Kidney epithelial cell (primary cell): ENCODE data around the gene GNAI3. TPM values are rescaled to one million over a fixed set of nuclear protein-coding genes. Genes with fewer than 3 reads are reported as not detected.

ENCODE experiments used
- DNase-seq: peaks from one replicate; pipeline ENCODE4 v3.0.0-alpha.2; 2010; ENCODE audit warnings: low read depth
- H3K27me3 ChIP-seq: 2 replicates; pipeline ENCODE4 v1.6.0; 2011; ENCODE audit warnings: low read length; ENCODE audit not compliant: control insufficient read depth, insufficient read depth
- H3K36me3 ChIP-seq: 2 replicates; pipeline ENCODE4 v1.5.1; 2011; ENCODE audit warnings: low read length; ENCODE audit not compliant: control insufficient read depth, insufficient read depth
- H3K4me3 ChIP-seq: 2 replicates; pipeline ENCODE4 v1.5.1; 2011; ENCODE audit warnings: low read depth, mild to moderate bottlenecking, control low read depth, low read length
- total RNA-seq: library from RNA; depleted of rRNA; stranded (reverse); fragments of >200 nt; gene quantifications from 2 replicates; pipeline ENCODE4 v1.2.3, GENCODE V29; 2015
- TF ChIP-seq, protein P1 (sequence below): IDR thresholded peaks from 2 replicates; pipeline ENCODE4 v1.5.1; 2011; ENCODE audit warnings: mild to moderate bottlenecking, moderate library complexity, low read length, control low read depth, inconsistent platforms; ENCODE audit not compliant: insufficient read depth, poor library complexity, severe bottlenecking

The GNAI3 gene
- total RNA-seq, 1 donor from 2014 or later, result 11.9 TPM

DNA sequence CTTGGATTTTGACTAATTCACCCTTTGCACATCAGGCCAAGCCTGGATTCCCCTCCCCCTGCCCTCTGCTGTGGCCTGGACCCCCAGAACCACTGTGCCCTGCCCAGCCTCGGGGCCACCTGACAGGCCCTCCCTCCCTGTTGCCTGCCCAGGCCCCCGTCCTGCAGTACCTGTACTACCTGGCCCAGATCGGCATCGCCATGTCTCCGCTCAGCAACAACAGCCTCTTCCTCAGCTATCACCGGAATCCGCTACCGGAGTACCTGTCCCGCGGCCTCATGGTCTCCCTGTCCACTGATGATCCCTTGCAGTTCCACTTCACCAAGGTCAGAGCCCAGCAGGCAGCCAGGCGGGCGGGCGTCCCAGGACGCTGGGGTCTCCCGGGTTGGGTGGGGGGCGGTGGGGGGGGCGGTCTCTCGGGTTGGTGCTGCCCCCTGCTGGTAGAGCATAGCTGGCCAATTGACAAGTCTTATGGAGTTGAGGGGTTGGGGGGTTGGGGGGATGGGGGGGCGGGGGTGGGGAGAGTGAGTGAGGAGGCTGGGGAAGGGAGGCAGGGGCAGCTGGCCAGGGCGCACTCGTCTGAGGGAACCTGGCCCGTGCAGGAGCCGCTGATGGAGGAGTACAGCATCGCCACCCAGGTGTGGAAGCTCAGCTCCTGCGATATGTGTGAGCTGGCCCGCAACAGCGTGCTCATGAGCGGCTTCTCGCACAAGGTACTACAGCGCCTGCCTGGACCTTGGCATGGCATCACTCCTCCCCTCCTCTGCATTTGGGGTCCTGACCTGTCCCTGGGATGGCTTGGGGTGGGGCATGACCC lies 81.9 kb downstream of the GNAI3 start:
- Histone ChIP-seq H3K4me3 (no peak overlapping the region), H3K36me3 (peaks cover 15% of the 10 kb centered on the region), H3K27me3 (no peaks in the 10 kb centered on the region)
- DNase-seq, result no peak
- TF ChIP-seq, protein P1, sequence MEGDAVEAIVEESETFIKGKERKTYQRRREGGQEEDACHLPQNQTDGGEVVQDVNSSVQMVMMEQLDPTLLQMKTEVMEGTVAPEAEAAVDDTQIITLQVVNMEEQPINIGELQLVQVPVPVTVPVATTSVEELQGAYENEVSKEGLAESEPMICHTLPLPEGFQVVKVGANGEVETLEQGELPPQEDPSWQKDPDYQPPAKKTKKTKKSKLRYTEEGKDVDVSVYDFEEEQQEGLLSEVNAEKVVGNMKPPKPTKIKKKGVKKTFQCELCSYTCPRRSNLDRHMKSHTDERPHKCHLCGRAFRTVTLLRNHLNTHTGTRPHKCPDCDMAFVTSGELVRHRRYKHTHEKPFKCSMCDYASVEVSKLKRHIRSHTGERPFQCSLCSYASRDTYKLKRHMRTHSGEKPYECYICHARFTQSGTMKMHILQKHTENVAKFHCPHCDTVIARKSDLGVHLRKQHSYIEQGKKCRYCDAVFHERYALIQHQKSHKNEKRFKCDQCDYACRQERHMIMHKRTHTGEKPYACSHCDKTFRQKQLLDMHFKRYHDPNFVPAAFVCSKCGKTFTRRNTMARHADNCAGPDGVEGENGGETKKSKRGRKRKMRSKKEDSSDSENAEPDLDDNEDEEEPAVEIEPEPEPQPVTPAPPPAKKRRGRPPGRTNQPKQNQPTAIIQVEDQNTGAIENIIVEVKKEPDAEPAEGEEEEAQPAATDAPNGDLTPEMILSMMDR, result peak; percentile 8

DNA sequence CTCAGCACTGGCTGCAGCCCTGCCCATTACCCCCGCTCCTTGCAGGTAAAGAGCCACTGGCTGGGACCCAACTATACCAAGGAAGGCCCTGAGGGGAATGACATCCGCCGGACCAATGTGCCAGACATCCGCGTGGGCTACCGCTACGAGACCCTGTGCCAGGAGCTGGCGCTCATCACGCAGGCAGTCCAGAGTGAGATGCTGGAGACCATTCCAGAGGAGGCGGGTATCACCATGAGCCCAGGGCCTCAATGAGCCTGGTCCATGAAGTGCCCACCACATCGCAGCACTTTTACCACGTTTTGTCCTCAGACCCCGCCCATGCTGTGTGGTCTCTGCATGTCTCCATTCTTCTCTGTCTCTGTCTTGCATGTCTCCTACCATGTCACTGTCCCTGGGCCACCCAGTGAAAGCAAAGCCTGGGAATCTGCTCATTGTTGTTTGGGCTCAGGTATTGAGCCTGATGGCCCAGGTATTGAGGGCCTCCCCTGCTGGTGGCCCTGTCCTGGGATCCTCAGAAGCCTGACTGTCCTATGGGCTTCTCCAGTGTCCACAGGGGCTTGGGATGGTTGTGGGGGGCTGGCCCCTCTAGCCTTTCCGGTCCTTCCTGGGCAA lies 82.6 kb downstream of the GNAI3 start:
- no peak for DNase-seq
- TF ChIP-seq, protein P1, result no peak
- Histone ChIP-seq H3K27me3 (no peaks in the 10 kb centered on the region), H3K36me3 (peaks cover 15% of the 10 kb centered on the region), H3K4me3 (no peak overlapping the region)

DNA sequence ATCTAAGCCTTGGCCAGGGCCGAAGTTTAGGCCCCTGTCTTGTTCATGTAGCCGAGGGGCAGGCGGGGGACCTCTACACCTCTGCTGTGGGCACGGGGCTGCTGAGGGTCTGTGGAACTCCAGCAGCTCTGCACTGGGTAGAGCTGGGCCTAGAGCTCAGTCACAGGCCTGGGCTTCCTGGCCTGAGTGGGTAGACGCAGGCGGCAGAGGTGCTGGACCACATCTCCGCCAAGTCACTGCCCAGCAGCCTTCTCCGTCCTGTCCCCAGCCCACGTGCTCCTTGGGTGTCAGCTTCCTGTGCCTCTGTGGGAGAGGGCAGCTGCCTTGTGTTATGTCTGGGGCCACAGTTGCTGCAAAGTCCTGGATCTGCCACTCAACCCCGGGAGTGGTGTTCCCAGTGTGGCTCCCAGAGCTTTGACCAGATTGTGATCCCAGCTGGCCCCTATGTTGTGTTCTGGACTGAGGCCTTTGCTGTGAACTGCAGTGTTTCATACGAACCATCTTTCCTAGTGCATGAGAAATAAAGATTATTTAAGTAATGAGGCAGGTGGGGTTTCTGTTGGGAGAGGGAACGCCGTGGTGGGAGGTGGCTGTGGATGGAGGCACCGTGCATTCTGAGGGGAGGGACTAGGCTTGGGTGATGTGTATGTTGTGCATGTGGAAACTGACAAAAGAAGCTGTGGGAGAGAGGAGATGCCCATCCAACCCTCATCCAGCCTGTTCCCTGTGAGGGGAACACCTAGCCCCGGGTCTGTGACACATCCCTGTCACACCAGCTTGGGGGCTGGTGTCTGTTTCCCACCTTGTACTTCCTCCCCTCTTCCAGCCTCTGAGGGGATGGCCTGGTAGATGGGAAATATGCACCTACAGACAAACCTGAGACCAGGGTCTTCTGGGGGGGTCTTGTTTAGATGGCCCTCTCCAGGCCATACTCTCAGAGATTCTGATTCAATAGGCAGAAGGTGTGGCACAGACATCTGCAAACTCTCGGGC lies 83.4 kb downstream of the GNAI3 start:
- Histone ChIP-seq H3K27me3 (no peaks in the 10 kb centered on the region), H3K36me3 (peaks cover 15% of the 10 kb centered on the region), H3K4me3 (no peak overlapping the region)
- no peak for DNase-seq
- TF ChIP-seq, protein P1, result no peak

DNA sequence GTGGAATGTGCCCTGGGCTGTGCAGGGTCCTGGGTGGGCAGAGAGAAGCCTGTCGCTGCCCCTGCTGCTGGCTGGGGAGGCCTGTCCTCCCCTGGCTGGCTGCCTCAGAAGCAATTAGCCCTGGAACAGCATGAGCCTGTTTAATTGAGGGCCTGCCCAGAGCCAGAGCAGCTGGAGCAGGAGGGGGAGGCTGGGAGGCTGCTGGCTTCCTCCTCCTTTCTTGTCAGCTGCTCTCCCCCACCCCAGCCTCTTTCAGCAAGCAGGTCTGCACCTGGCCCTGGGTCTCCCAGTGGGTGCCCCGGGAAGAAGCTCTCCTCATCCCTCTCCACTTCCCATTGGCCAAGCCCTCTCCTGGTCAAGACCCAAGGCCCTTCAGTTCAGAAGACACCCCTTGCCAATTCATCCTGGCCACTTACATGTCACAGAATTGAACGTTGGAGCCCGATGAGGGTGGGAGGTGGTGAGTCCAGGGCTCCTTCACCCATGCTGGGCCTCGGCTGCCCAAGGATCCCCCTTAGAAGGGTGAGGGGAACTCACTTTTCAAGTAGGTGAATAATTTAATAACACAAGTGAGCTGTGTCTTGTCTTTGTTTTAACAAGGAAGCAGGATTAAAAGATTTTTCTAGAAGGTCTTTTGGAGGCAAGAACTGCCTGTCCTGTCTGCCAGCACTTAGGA lies 84.4 kb downstream of the GNAI3 start:
- H3K36me3 ChIP-seq, result peaks cover 11% of the 10 kb centered on the region
- no peak overlapping the region for H3K4me3 ChIP-seq
- TF ChIP-seq, protein P1, result no peak
- no peak for DNase-seq
- H3K27me3 ChIP-seq, result no peaks in the 10 kb centered on the region

DNA sequence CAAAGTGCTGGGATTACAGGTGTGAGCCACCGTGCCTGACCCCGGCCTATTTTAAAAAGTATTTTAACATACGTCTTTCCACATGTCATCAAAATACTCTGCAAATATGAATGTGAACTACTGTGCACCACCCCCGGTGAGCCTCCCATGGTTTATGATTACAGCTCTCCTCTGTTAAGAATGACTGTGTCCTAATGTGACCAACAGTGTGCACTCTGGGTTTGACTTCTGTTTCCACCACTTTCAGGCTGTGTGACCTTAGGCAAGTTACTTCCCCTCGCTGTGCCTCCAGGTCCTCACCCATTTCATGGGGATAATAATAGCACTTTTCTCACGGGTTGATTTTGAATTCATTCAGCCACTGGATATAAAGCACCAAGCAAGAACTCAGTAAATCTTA lies 85.9 kb downstream of the GNAI3 start:
- Histone ChIP-seq H3K4me3 (no peak overlapping the region), H3K27me3 (no peaks in the 10 kb centered on the region), H3K36me3 (peaks cover 6% of the 10 kb centered on the region)
- no peak for DNase-seq
- TF ChIP-seq, protein P1, result no peak
